ENCODE data around the gene GNPTAB.
"Not testable (repeated sequence)": the region's sequence is repeated elsewhere in the genome, so short reads cannot be mapped to it uniquely, and the experiment has no call there.

Gene GNPTAB

DNA sequence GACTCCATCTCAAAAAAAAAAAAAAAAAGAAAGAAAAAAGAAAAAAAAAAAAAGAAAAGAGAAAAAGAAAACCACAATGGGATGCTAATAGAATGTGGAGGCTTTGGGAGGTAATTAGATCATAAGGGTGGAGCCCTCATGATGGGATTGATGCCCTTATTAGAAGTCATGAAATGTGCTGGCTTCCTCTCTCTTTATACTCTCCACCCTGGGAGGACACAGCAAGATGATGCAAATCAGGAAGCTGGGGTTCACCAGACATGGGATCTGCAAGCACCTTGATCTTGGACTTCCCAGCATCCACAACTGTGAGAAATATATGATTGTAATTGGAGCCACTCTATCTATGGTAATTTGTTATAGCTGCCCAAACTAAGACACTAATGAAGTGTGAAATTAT, 33.2 kb upstream of the GNPTAB start:
- H3K36me3 ChIP-seq (ENCODE audit: control insufficient read depth, insufficient read depth, low read length) = no peaks in the 10 kb centered on the region
- DNase-seq (ENCODE audit: low read depth, low spot score) = no peak
- H3K4me1 ChIP-seq (ENCODE audit: control insufficient read depth, insufficient read depth, low read length) = peaks cover 3% of the 10 kb centered on the region
- no peaks in the 10 kb centered on the region for H3K27me3 ChIP-seq (ENCODE audit: control insufficient read depth, insufficient read depth, low read length)
- H3K27ac ChIP-seq (ENCODE audit: low read length) = no peak overlapping the region
- H3K4me3 ChIP-seq (ENCODE audit: low read length) = no peak overlapping the region
- no peaks in the 10 kb centered on the region for H3K9me3 ChIP-seq (ENCODE audit: control insufficient read depth, insufficient read depth, low read length)

DNA sequence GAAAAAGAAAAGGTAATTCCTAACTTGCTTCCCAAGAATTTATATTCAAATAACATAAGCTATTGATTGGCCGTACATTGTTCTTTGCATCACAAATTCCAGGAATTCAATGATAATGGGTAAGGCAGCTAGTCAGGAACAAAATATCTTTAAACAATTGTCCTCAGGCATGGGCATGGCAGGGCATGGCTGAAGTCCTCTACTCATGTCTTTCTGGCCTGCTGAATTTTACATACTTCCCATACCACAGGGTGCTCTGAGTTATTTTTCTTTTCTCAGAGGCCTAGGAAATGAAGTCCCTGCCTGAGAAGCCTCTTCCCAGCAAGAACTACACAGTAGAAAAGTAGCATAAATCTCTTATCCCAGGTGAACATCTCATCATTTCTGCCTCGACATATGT, 31.5 kb upstream of the GNPTAB start:
- Histone ChIP-seq H3K4me1 (ENCODE audit: control insufficient read depth, insufficient read depth, low read length) (peaks cover 3% of the 10 kb centered on the region), H3K4me3 (ENCODE audit: low read length) (no peak overlapping the region), H3K27me3 (ENCODE audit: control insufficient read depth, insufficient read depth, low read length) (no peaks in the 10 kb centered on the region), H3K27ac (ENCODE audit: low read length) (no peak overlapping the region), H3K9me3 (ENCODE audit: control insufficient read depth, insufficient read depth, low read length) (no peaks in the 10 kb centered on the region), H3K36me3 (ENCODE audit: control insufficient read depth, insufficient read depth, low read length) (no peaks in the 10 kb centered on the region)
- no CpG with 5 or more reads among the region's 2 CpGs for WGBS (ENCODE audit: insufficient coverage, insufficient read length)
- DNase-seq (ENCODE audit: low read depth, low spot score) = no peak

DNA sequence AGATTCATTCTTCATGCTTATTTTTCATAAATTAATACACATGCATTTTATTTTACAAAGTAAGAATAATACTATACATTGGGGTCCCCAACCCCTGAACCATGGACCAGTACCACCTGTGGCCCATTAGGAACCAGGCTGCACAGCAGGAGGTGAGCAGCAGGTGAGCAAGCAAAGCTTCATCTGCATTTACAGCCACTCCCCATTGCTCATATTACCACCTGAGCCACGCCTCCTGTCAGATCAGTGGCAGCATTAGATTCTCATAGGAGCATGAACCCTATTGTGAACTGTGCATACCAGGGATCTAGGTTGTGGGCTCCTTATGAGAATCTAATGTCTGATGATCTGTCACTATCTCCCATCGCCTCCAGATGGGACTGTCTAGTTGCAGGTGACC, 30.9 kb upstream of the GNPTAB start:
- H3K27ac ChIP-seq (ENCODE audit: low read length); H3K4me1 ChIP-seq (ENCODE audit: control insufficient read depth, insufficient read depth, low read length); DNase-seq (ENCODE audit: low read depth, low spot score); H3K36me3 ChIP-seq (ENCODE audit: control insufficient read depth, insufficient read depth, low read length); H3K27me3 ChIP-seq (ENCODE audit: control insufficient read depth, insufficient read depth, low read length); H3K4me3 ChIP-seq (ENCODE audit: low read length); H3K9me3 ChIP-seq (ENCODE audit: control insufficient read depth, insufficient read depth, low read length): not testable (repeated sequence)
- no CpG with 5 or more reads among the region's 2 CpGs for WGBS (ENCODE audit: insufficient coverage, insufficient read length)

DNA sequence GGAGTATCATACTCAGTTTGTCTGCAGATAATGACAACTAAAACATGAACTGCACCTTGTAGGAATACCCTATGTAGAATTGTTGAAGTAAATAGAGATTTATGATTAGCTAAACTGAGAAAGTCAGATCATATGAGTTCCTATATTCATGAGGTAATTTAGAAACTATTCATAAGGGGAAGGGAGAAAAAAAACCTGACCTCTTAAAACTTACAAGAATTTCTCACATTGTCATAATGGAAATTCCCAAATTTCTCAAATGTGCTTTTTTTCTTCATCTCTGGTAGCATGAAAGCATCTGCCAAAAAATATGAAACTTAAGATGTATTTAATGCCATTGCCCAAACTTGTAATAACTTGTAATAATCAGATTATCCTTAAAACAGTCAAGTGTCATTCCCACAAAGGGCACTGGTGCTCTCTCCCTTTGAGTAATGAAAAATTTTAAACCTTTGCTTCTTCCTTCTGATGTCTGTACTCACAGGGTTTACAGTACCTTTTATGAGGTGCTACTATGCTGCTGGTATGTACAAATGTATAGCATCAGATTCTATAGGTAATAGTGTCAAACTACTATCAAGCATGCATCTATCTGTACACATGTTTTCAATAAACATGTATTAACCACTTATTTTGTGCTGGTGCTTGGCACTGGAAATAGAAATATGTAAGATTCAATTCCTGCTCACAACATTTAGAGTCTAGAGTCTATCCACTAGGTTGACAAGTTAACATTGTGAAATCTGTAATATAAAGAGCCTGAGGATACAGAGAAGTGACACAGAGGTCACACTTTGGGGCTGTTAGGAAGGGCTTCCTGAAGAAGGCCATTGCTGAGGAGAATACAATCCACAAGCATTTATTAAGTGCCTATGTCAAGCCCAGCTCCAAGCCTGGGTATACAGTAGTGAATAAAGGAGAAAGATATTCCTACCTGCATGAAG, 29.2 kb upstream of the GNPTAB start:
- Histone ChIP-seq H3K4me1 (ENCODE audit: control insufficient read depth, insufficient read depth, low read length) (peaks cover 1% of the 10 kb centered on the region; the same call in 1 of the 2 replicates), H3K9me3 (ENCODE audit: control insufficient read depth, insufficient read depth, low read length) (no peaks in the 10 kb centered on the region), H3K27ac (ENCODE audit: low read length) (no peak overlapping the region), H3K4me3 (ENCODE audit: low read length) (no peak overlapping the region), H3K36me3 (ENCODE audit: control insufficient read depth, insufficient read depth, low read length) (no peaks in the 10 kb centered on the region), H3K27me3 (ENCODE audit: control insufficient read depth, insufficient read depth, low read length) (no peaks in the 10 kb centered on the region)
- no peak for DNase-seq (ENCODE audit: low read depth, low spot score)

DNA sequence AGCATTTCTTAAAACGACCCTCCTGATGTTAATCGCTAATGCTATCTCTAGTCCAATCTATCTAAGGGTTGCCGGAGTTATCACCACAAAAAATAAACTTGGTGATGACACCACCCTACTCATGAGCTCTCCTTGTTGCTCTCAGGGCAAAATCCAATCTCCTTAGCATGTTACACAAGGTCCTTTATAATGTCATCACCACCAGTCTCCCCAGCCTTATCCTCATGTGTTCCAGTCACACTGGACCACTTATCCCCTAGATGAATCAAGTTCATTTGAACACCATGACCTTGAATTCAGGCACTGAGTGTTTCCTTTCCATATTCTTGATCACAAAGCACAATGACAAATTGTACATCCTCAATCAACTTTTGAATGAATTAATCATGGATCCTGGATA, 27.6 kb upstream of the GNPTAB start:
- no peak overlapping the region for H3K27ac ChIP-seq (ENCODE audit: low read length)
- no CpG with 5 or more reads among the region's 3 CpGs for WGBS (ENCODE audit: insufficient coverage, insufficient read length)

DNA sequence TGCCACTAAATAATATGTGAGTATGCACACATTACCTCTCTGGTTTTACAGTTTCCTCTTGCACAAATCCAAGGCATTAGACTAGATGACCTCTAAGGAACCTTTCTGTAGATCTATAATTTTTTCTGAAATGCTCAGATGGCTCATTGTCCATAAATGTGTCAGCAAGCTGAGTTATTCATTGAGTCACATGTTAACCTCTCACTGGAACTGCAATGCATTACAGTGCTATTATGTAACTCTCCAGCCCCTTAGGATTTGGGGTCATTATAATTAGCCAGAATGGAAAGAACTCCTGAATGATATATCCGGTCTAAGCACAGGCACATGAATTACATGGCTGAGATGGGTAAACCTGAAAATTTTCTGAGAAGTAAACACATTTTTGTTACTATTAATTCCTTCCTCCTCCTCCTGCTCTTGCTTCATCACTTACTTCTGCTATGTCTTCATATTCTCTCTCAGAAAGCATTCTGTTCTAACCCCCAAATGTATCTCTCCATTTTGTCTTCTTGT, 26.3 kb upstream of the GNPTAB start:
- Histone ChIP-seq H3K27me3 (ENCODE audit: control insufficient read depth, insufficient read depth, low read length) (no peaks in the 10 kb centered on the region), H3K27ac (ENCODE audit: low read length) (no peak overlapping the region), H3K4me3 (ENCODE audit: low read length) (no peak overlapping the region), H3K36me3 (ENCODE audit: control insufficient read depth, insufficient read depth, low read length) (no peaks in the 10 kb centered on the region), H3K4me1 (ENCODE audit: control insufficient read depth, insufficient read depth, low read length) (peaks cover 1% of the 10 kb centered on the region; the same call in 1 of the 2 replicates), H3K9me3 (ENCODE audit: control insufficient read depth, insufficient read depth, low read length) (no peaks in the 10 kb centered on the region)
- no peak for DNase-seq (ENCODE audit: low read depth, low spot score)
- no CpG with 5 or more reads among the region's 1 CpG for WGBS (ENCODE audit: insufficient coverage, insufficient read length)

More for the DNA sequence above, 27.6 kb upstream of the GNPTAB start:
- no peaks in the 10 kb centered on the region for H3K36me3 ChIP-seq (ENCODE audit: control insufficient read depth, insufficient read depth, low read length)
- no peaks in the 10 kb centered on the region for H3K9me3 ChIP-seq (ENCODE audit: control insufficient read depth, insufficient read depth, low read length)
- DNase-seq (ENCODE audit: low read depth, low spot score) = no peak
- H3K4me3 ChIP-seq (ENCODE audit: low read length) = no peak overlapping the region
- peaks cover 1% of the 10 kb centered on the region; the same call in 1 of the 2 replicates for H3K4me1 ChIP-seq (ENCODE audit: control insufficient read depth, insufficient read depth, low read length)
- H3K27me3 ChIP-seq (ENCODE audit: control insufficient read depth, insufficient read depth, low read length) = no peaks in the 10 kb centered on the region

DNA sequence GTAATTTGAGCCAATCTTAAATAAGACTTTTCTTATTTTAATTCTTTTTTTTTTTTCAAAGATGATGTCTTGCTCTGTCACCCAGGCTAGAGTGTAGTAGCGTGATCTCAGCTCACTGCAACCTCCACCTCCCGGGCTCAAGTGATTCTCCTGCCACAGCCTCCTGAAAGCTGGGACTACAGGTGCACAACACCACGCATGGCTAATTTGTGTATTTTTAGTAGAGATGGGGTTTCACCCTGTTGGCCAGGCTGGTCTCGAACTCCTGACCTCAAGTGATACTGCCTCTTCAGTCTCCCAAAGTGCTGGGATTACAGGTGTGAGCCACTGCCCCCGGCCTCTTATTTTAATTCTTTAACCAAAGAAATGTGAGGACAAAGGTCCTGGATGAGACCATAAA, 25.9 kb upstream of the GNPTAB start:
- not testable (repeated sequence) for H3K9me3 ChIP-seq (ENCODE audit: control insufficient read depth, insufficient read depth, low read length); H3K4me3 ChIP-seq (ENCODE audit: low read length); H3K4me1 ChIP-seq (ENCODE audit: control insufficient read depth, insufficient read depth, low read length); H3K27ac ChIP-seq (ENCODE audit: low read length); H3K27me3 ChIP-seq (ENCODE audit: control insufficient read depth, insufficient read depth, low read length); H3K36me3 ChIP-seq (ENCODE audit: control insufficient read depth, insufficient read depth, low read length); DNase-seq (ENCODE audit: low read depth, low spot score)
- WGBS (ENCODE audit: insufficient coverage, insufficient read length) = no CpG with 5 or more reads among the region's 5 CpGs

DNA sequence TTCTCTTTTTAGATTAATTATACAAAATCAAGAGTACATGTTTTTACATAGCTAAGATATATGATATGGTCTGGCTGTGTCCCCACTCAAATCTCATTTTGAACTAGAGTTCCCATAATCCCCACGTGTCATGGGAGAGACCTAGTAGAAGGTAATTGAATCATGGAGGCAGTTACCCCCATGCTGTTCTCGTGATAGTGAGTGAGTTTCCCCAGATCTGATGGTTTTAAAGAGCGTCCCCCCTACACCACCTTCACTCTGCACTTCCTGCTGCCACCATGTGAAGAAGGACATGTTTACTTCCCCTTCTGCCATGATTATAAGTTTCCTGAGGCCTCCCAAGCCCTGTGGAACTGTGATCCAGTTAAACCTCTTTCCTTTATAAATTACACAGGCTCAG, 25.2 kb upstream of the GNPTAB start:
- Histone ChIP-seq H3K4me3 (ENCODE audit: low read length) (no peak overlapping the region), H3K4me1 (ENCODE audit: control insufficient read depth, insufficient read depth, low read length) (no peaks in the 10 kb centered on the region), H3K9me3 (ENCODE audit: control insufficient read depth, insufficient read depth, low read length) (no peaks in the 10 kb centered on the region), H3K27me3 (ENCODE audit: control insufficient read depth, insufficient read depth, low read length) (no peaks in the 10 kb centered on the region), H3K27ac (ENCODE audit: low read length) (no peak overlapping the region), H3K36me3 (ENCODE audit: control insufficient read depth, insufficient read depth, low read length) (no peaks in the 10 kb centered on the region)
- DNase-seq (ENCODE audit: low read depth, low spot score) = no peak
- no CpG with 5 or more reads among the region's 3 CpGs for WGBS (ENCODE audit: insufficient coverage, insufficient read length)

DNA sequence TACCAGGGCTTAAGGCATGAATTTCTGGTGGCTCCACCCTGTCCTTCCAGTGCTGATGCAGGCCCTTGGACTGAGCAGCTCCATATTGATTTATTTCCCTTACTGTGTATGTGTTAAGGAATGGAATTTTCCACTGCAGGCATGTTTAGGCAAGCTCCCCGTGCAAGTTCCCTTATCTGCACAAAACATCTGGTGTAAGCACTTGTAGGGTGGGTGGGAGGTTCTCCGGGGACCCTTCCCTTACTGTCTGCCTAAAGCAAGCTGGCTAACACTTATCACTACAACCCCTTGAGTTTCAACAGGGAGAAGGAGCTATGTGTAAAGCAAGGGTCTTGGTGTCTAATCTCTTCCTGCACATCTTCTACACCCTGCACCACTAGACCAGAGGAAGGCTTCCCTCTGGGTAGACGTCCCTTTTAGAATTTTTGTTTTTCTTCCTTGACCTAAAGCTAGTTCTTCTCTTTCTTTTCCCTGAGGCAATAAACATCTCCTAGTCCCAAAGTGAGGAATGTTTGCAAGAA, 24.7 kb upstream of the GNPTAB start:
- no peaks in the 10 kb centered on the region for H3K9me3 ChIP-seq (ENCODE audit: control insufficient read depth, insufficient read depth, low read length)
- no peak overlapping the region for H3K4me3 ChIP-seq (ENCODE audit: low read length)
- H3K27me3 ChIP-seq (ENCODE audit: control insufficient read depth, insufficient read depth, low read length) = no peaks in the 10 kb centered on the region
- no peak for DNase-seq (ENCODE audit: low read depth, low spot score)
- H3K27ac ChIP-seq (ENCODE audit: low read length) = no peak overlapping the region
- H3K4me1 ChIP-seq (ENCODE audit: control insufficient read depth, insufficient read depth, low read length) = no peaks in the 10 kb centered on the region
- no peaks in the 10 kb centered on the region for H3K36me3 ChIP-seq (ENCODE audit: control insufficient read depth, insufficient read depth, low read length)
- no CpG with 5 or more reads among the region's 3 CpGs for WGBS (ENCODE audit: insufficient coverage, insufficient read length)

DNA sequence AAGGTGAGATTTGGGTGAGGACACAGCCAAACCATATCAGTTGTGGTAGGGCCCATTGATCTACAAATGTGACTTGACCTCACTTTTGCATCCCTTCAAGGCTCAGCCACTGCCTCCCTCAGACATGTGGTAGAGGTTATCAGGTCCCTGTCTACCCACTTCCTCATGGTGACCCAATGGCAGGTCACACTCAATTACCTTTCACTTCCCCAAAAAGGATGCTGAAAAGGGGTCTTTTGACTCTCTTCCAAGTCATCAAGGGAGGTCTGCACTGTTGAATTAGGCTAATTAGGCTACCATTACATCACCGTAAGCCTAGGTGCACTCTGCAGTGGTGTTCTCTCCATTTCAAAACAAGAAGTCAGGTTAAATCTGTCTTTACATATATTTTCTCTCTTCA, 24.0 kb upstream of the GNPTAB start:
- no peaks in the 10 kb centered on the region for H3K9me3 ChIP-seq (ENCODE audit: control insufficient read depth, insufficient read depth, low read length)
- no peaks in the 10 kb centered on the region for H3K27me3 ChIP-seq (ENCODE audit: control insufficient read depth, insufficient read depth, low read length)
- no peak overlapping the region for H3K4me3 ChIP-seq (ENCODE audit: low read length)
- H3K4me1 ChIP-seq (ENCODE audit: control insufficient read depth, insufficient read depth, low read length) = no peaks in the 10 kb centered on the region
- WGBS (ENCODE audit: insufficient coverage, insufficient read length) = no CpG with 5 or more reads among the region's 1 CpG
- no peaks in the 10 kb centered on the region for H3K36me3 ChIP-seq (ENCODE audit: control insufficient read depth, insufficient read depth, low read length)
- no peak overlapping the region for H3K27ac ChIP-seq (ENCODE audit: low read length)
- no peak for DNase-seq (ENCODE audit: low read depth, low spot score)

DNA sequence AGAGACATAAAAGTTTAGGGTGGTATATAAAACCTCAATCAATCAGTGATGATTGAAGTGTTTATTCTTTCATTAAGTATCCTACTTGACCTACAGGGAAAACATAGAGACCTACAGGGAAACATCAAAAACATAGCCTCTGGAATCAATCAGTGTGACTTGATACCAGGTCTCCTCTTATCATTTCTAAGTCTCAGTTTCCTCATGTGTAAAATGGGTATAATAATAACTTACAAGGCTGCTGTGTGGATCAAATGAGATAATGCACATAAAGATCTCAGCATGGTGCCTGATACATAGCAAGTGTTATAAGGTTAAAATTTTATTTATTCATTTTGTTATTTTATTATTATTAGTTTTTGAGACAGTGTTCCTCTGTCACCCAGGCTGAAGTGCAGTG, 22.2 kb upstream of the GNPTAB start:
- Histone ChIP-seq H3K4me3 (ENCODE audit: low read length) (no peak overlapping the region), H3K4me1 (ENCODE audit: control insufficient read depth, insufficient read depth, low read length) (no peaks in the 10 kb centered on the region), H3K27ac (ENCODE audit: low read length) (no peak overlapping the region), H3K27me3 (ENCODE audit: control insufficient read depth, insufficient read depth, low read length) (no peaks in the 10 kb centered on the region), H3K36me3 (ENCODE audit: control insufficient read depth, insufficient read depth, low read length) (no peaks in the 10 kb centered on the region), H3K9me3 (ENCODE audit: control insufficient read depth, insufficient read depth, low read length) (no peaks in the 10 kb centered on the region)
- DNase-seq (ENCODE audit: low read depth, low spot score) = no peak
